Fibroblast of pulmonary artery (primary cell): Measurements from ENCODE around the gene DCAF6.

ENCODE experiments used
- DNase-seq: peaks from one replicate; pipeline ENCODE4 v3.0.0-alpha.2; 2010; ENCODE audit warnings: low read depth
- H3K4me3 ChIP-seq: replicated peaks from 2 replicates; pipeline ENCODE4 v1.5.1; 2011; ENCODE audit warnings: low read depth, mild to moderate bottlenecking, control low read depth, low read length, moderate library complexity
- TF ChIP-seq, protein P1 (sequence below): IDR thresholded peaks from 2 replicates; pipeline ENCODE4 v1.5.1; 2011; ENCODE audit warnings: mild to moderate bottlenecking, control low read depth, low read length, inconsistent platforms; ENCODE audit errors: missing control alignments

The DCAF6 gene

GRCh38 chr1:167981933-167982332 is 45.5 kb downstream of the DCAF6 start:
- TF ChIP-seq, protein P1, sequence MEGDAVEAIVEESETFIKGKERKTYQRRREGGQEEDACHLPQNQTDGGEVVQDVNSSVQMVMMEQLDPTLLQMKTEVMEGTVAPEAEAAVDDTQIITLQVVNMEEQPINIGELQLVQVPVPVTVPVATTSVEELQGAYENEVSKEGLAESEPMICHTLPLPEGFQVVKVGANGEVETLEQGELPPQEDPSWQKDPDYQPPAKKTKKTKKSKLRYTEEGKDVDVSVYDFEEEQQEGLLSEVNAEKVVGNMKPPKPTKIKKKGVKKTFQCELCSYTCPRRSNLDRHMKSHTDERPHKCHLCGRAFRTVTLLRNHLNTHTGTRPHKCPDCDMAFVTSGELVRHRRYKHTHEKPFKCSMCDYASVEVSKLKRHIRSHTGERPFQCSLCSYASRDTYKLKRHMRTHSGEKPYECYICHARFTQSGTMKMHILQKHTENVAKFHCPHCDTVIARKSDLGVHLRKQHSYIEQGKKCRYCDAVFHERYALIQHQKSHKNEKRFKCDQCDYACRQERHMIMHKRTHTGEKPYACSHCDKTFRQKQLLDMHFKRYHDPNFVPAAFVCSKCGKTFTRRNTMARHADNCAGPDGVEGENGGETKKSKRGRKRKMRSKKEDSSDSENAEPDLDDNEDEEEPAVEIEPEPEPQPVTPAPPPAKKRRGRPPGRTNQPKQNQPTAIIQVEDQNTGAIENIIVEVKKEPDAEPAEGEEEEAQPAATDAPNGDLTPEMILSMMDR, result no peak
- no peak overlapping the region for H3K4me3 ChIP-seq
- no peak for DNase-seq

- DNase-seq, result no peak
- TF ChIP-seq, protein P1, result no peak
- no peak overlapping the region for H3K4me3 ChIP-seq
Observed at GRCh38 chr1:167983797-167984420, 47.4 kb downstream of the DCAF6 start.

- no peak for DNase-seq
- no peak overlapping the region for H3K4me3 ChIP-seq
- TF ChIP-seq, protein P1, result no peak
Observed at GRCh38 chr1:167984886-167985489, 48.5 kb downstream of the DCAF6 start.

DNA sequence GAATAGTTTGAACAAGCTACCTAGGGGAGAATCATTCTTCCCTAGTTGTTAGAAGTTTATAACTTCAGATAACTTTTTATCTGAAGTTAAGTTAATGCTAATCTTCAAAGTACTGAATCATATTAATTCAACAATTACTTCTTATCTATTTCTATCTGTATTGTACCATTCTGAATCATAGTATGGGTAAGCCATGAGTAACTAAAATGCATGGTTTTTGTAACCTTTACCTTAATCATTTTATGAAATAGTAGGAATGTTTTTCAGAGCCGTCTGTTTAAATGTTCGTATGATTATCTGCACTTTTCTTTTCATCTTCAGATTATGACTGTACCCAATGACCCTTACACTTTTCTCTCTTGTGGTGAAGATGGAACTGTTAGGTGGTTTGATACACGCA is 50.7 kb downstream of the DCAF6 start:
- H3K4me3 ChIP-seq, result no peak overlapping the region
- no peak for DNase-seq
- TF ChIP-seq, protein P1, result no peak

DNA sequence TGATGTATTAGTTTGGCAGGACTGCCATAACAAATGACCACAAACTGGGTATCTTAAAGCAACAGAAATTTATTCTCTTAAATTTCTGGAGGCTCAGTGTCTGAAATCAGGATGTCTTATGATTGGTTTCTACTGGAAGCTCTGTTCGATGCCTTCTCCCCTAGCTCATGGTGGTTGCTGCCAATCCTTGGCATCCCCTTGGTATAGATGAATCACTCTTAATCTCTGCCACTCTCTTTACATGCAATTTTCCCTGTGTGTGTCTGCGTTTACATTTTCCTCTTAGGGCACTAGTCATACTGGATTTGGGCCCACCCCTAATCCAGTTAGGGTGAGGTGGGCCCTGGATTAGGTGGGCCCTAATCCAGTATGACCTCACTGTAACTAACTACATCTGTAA is 55.1 kb downstream of the DCAF6 start:
- DNase-seq, result no peak
- no peak overlapping the region for H3K4me3 ChIP-seq
- TF ChIP-seq, protein P1, result no peak

DNA sequence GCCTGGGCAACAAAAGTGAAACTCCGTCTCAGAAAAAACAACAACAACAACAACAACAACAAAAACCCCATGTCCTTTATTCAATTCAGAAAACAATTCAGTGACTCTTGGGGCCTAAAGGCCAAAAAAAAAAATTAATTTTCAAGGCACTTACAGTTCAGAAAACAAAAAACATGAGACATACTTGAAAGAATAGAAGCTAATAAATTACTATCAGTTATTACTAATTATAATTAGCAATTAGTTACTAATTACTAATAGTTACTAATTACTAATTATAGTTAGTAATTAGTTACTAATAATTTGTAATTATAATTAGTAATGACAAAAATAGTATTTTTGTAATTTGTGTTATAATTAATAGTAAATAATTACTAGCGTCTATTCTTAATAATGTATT is 57.2 kb downstream of the DCAF6 start:
- H3K4me3 ChIP-seq, result no peak overlapping the region
- TF ChIP-seq, protein P1, result no peak
- DNase-seq, result no peak

DNA sequence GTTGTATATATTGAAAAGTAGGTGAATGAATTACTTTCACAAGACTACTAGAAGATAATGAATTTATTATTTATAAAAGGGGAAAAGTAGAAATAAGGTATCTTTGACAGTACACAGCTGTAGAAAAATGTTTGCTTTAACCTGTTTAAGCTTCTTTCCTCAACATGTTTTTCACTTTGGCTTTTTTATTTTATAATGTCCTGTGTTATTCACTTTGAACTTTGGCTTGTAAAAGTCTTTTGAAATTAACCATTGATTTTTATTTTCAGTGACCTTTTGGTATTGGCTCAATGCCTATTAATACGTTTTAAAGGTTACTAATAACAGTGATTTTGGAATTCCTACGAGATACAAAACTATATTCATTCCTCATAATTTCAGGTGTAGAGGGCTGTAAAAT is 58.1 kb downstream of the DCAF6 start:
- no peak overlapping the region for H3K4me3 ChIP-seq
- TF ChIP-seq, protein P1, result no peak
- no peak for DNase-seq
